Effector CD4-positive, alpha-beta T cell (primary cell): ENCODE measurements around the gene CGRRF1.

Experiments used
- DNase-seq: peaks from one replicate; pipeline ENCODE4 v3.0.0-alpha.2; 2020
- total RNA-seq: gene quantifications from one replicate; lab custom pipeline; 2026; lab: John Stamatoyannopoulos, UW

The CGRRF1 gene, protein sequence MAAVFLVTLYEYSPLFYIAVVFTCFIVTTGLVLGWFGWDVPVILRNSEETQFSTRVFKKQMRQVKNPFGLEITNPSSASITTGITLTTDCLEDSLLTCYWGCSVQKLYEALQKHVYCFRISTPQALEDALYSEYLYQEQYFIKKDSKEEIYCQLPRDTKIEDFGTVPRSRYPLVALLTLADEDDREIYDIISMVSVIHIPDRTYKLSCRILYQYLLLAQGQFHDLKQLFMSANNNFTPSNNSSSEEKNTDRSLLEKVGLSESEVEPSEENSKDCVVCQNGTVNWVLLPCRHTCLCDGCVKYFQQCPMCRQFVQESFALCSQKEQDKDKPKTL
- 14.6 reads per million, percentile 40 among the genes with 10 or more reads in this experiment for total RNA-seq

DNA sequence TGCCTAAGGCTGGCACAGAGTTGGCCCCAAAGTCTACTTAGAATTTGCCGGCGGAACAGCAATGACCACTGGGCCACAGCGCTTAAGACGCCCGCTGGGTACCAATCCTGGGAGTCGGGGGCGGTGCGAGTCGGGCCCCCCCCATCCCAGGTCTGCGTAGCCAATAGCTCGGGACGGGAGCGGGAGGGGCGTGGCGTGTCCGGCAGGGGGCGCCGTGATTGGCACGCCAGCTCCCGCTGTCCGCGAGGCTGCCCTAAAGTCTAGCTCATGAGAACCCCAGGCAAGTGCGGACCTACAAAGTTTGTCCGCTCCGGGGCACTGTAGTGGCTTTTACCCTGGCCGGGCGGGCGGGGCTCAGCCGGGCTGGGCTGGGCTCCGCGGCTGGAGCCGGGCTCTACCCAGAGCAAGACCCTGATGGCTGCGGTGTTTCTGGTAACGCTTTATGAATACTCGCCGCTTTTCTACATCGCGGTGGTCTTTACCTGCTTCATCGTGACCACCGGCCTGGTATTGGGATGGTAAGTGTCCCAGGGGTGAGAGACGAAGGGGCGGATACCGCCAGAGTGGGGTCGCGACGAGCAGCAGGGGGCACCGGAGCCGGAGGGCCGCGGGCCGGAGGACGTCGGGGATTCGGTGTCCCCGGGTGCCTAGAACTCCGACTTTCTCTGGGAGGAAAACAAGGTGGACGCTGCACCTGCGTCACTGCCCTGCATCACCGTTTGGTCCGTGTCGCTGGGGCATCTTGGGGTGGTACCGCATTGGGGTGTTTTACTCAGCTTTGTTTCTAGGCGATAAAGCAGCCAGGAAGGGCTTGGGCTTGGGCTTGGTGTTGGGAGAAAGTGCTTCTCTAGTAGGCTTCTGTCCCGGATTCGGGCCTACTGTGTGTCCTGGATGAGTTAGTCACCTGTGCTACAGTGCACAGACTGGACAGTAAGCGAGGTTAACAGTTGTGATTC lies at the start of gene CGRRF1:
TSS of gene CGRRF1 (plus strand) at position 361 of the 956 bp plus-strand sequence. CDS start at position 415, 54 bp downstream.
- peak; percentile 94 for DNase-seq

DNA sequence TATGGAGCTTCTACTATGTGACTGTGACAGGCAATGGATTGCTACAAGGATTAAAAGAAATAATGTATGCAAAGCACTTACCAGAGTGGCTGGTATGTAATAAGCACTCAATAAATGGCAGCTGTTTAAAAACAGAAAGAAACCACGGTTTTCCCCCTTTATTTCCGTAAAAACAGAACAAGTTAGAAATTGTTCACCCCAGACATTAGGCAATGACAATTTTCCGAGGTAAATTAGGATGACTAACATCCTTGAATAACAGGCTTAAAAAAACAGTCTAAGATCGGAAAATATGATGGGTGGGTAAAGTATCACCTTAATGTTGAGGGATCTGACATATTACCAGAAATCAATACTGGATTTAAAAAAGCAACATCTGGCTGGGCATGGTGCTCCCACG lies 47.7 kb upstream of the CGRRF1 start:
- no peak for DNase-seq

DNA sequence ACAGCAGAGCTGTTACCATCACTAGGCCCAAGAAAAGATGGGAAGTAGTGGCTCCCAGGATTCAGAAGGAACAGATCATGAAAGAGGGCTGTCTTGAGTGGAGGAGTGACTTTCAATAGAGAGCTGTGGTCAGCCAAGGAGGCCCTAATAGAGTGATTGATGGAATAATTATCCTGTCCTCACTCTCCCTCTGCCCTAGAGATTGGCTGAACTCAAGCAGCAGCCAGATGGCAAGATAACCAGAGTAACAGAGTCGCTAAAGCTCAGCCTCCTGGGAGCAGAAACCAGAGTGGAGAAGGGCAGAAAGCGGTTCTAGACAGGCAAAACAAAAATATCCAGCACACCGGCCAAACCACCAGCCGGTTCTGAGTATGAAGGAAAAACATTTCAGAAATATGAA lies 44.1 kb upstream of the CGRRF1 start:
- DNase-seq, result no peak

DNA sequence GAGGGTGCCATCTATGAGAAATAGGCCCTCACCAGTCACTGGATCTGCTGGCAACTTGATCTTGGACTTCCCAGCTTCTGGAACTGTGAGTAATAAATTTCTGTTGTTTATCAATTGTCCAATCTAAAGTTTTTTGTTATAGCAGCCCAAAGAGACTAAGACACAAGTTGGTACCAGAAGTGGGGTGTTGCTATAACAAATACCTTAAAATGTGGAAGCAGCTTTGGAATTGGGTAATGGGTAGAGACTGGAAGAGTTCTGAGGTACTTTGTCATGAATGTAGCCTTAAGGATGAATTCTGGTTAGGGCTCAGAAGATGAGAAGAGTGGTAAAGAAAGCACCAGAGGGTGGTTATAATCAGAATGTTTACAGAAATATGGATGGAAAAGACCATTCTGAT lies 42.4 kb upstream of the CGRRF1 start:
- no peak for DNase-seq

DNA sequence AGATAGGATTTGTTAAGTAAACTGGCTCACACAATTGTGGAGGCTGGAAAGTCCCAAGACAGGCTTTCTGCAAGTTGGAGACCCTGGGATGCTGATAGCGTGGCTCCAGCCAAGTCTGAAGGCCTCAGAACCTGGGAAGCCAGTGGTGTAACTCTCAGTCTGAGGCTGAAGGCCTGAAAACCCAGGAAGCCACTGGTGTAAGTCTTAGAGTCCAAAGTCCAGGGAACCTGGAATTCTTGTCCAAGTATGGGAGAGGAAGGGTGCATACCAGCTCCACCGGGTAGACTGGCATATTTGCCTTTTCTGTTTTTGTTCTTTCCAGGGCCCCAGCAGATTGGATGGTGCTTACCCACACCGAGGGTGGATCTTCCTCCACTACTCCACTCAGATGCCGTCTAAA lies 39.0 kb upstream of the CGRRF1 start:
- no peak for DNase-seq

DNA sequence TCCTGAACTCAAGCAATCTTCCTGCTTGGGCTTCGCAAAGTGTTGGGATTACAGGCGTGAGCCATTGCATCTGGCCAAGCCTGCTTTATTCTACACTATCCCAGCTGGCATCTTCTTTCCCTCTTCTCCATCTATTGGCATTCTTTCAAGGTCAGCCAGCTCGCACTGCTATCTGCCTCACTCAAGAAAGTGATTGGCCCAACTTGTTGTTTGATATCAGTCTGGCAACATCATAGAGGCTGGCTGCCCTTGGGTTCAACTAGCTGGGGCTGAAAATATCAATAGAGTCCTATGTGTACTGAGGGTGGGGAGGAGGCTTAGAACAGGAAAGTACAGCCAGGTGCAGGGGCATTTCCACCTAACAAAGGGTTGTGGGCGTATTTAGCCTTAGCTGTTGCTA lies 38.1 kb upstream of the CGRRF1 start:
- no peak for DNase-seq

DNA sequence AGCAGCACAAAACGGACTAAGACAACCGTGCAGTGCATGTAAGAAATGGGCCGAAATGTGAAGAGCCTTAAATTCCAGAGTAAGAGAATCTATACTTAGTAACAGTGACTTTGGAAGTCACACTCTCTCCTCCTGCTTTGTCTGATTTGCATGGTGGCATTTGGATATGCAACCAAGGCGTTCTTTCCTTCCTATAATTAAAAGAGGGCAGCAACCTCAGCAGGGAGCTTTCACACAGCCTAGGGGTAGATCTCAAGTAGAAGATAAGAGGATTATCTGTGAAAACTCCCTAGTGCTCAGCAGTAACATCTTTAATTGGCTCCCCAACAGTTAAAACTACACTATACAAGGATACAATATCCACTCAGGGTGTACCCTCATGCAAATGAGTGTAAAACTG lies 37.4 kb upstream of the CGRRF1 start:
- no peak for DNase-seq

DNA sequence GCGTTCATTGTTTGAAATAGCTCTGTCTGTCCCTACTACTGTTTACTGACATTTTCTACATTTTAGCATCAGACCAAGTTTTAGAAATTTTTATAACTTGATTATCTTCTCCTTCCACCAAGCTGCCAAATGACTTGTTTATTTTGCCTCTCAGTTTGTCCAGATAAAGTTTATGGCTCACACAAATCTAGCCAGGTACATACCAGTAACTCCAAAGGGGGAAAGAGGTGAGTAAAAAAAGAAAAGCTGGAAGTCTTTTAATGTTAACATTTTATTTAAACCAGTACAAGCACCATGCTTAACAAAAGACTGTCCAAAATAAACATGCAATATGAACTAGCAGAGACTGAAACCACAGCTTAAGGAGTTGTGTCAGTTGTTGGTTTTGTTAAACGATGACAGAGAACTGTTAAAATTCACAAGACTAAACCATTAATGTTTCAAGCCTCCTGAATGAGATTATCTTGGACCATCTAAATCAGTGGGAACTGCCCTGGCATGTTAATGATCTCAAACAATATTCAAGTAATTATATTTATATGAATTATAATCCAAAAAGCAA lies 35.4 kb upstream of the CGRRF1 start:
- DNase-seq, result no peak

DNA sequence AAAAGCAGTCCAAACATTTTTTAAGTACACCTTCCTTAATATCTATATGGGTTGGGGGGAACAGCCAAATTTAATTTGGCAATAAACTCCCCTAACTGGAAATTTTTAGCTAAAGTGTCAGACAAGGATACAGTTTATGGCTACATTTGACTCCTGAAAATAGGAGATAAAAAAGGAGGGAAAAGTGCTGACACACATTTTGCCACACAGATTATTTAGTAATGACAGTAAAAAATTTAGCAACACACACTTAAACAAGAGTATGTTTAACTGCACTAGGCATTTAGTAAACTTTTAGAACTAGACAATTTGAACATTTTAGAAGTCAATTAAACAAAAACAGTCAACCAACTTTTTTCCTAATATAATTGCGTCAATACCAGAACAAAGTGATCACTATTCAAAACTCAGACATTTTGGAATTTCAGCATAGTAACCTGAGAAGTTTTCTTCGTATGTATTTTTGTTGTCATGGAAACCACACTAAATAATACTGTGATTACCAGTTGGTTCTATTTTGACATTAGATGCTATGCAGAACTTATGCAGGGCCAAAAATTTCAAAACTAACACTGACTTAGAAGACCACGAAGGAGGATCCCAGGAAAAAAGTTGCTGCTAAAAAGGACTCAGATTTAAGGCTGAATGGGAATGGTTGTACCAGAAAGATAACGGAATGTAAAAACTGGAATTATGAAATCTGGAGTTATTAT lies 34.4 kb upstream of the CGRRF1 start:
- no peak for DNase-seq

DNA sequence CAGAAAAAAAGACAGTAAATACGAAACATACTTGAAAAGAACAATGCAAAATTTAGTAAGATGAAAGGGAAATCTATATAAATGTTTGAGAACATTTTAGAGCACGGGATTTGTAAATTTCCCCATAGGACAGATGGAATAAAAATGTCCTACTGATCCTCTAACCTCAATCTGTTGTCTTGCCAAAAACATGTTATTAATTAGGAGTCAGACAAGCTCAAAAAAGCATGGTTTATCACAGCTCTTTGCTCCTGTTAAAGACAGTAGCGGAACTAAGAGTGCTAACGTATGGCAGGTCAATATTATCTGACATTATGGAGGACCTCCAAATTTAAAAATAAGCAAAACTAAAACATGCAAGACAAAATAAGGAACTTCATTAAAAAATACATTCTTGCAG lies 33.8 kb upstream of the CGRRF1 start:
- no peak for DNase-seq

DNA sequence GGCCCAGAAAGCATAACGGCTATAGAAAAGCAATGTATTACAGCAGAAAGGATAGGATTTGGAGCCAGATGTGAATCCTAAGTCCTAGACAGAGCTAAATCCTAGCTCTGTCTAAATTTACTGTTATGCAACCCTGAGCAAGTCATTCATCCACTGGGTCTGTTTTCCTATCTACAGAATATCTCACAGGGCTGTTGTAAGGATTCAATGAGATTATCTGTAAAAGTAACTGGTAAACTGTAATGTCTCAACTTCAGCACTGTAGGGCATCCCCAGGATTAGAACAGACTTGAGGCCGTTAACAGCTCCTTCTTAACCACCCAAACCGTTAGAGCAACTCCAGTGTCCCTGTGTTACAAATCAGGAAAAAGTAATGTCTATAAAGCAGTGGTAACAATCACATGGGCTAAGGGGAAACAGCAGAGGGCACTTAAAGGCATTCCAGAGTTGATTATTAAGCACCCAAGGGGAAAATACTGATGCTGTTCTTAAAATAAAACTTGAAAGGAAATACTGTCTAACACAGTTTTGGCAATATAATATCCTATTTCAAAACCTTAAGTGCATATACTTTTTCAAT lies 31.0 kb upstream of the CGRRF1 start:
- no peak for DNase-seq

DNA sequence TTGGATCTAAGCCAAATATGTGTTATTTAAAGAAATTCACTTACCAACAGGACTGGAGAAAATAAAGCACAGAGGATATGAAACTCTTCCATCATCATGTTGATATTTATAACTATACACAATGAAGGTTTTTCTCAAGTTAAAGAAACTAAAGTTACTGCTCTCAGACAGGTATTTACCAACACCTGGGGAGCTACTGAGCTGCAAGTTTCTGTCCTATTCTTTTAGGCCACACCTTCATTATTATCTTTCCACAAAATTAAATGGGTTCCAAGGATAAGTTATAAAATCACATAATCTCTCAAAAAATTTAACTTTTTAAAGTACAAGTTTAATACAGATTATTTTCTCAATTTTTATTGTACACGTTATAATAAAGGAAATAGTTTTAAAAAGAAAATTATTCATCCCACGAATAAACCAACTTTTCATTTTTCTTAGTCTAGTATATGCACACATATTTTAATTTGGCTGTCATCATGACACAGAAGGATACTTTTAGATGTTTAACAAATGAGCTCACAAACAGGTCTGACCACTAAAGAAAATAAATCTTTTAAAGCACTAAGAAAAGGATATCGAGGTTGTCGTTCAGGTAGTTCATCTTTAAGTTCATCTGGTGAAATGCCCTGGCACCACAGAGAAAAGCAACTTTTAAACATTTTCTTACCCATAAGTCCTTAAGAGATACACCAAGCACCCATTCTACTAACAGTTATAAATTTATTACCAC lies 28.7 kb upstream of the CGRRF1 start:
- DNase-seq, result no peak

DNA sequence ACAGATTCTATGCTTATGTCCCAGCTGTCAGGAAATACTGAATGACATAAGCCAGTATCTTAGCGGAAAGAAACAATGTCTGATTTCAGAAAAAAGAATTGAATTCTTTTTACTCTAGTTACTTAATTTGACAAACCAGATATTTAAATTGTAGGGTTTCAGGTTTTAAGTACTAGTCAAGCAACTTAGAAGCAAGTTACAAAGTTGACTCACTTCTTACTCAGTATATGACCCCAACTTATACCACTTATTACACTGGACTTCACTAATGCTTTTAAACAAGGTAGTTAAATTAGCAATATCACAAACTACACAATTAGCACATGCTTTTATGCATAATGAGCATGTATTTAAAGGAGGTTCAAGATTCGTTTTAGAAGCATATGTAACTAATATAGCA lies 28.0 kb upstream of the CGRRF1 start:
- no peak for DNase-seq

DNA sequence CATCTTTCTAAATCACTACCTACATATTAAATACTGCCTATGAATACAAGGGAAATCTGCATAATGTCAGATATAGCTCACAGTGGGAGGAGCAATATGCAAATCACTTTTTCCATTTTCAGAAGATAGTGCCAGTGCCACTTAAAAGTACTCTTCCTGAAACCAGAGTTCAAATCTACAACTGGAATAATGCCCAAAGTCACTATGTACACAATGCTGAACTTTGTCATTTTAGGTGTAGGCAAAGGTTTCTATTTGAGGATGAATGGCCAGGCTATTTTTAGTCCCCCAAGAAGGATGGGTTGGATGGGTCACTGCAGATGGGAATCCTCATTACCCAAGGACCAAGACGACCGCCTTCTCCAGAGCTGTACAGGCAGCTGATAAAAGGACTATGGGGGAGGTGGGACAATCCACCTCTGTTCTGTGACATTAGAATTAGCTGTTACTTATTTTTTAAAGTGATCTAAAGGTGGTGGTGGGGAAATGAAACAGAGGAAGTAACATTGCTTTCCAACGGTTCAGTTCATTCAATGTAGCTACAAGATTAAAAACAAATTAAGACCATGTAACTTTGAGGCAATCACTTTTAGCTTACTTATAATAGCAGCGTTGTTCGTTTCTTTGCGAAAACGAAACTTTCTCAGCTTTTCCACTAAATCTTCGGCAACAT lies 26.5 kb upstream of the CGRRF1 start:
- no peak for DNase-seq

DNA sequence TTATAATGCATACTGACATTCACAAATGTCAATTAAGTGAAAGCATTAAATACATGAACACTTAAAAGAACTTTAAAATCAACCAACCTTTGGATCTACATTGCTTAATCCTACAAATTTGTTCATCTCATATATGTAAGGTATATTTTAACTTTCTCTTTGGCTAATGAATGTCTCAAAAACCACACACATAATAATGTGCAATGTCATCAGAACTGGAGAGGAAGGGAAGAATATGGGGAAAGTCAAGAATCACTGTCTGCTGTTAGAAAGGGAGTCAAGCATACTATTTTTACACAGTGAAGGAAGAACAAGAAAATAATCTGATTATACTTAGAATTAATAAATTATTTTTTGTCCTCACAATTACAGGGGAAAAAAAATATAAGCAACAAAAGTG lies 25.9 kb upstream of the CGRRF1 start:
- no peak for DNase-seq

DNA sequence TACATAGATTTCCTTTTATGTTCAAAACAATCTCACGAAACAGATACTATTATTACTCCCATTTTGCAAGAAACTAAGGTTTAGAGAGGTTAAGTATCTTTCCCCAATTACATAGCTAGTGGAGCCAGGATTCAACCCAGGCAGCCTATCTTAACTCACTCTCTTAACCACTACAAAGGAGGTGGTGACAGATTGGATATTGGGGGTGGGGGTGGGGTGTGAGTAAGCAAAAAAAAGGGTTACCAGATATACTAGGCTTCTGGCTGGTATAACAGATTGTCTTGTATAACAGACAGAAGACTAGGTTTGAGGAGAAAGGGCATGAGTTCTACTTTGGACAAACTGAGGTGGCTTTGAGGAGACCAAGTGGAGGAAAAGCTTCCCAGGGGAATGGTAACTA lies 23.0 kb upstream of the CGRRF1 start:
- no peak for DNase-seq

DNA sequence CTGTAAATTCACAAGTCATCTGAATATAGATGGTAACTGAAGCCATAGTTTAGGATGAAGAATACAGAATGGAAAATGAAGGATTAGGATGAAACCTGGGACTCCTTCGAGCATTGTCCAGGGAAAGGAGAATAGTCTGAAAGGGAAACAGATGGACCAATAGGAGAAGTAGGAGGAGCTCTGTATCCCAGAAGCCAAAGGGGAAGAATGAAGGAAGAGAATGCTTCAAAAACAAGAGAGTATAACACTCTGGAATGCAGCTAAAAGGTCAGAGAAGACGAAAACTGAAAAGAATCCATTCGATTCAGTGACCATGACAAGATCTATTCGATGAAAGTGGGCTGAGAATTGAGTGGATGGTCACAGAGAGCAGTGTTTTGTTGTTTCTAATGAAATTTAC lies 21.9 kb upstream of the CGRRF1 start:
- no peak for DNase-seq

DNA sequence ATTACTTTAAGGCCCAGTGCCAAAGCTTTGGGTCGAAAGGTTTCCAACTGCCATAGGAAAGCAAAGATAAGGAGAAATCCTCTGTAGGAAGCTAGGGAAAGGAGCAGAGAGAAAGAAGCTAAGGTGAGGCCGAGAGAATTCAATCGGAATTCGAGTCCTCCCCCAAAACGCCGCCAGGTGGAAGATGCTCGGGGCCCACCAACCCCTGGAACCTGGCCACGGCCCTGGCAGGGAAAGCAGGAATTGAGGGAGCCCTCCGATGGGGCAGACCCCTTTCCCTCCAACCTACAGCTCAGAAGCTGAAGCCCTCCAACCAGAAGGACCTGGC lies 21.4 kb upstream of the CGRRF1 start:
- DNase-seq, result no peak

DNA sequence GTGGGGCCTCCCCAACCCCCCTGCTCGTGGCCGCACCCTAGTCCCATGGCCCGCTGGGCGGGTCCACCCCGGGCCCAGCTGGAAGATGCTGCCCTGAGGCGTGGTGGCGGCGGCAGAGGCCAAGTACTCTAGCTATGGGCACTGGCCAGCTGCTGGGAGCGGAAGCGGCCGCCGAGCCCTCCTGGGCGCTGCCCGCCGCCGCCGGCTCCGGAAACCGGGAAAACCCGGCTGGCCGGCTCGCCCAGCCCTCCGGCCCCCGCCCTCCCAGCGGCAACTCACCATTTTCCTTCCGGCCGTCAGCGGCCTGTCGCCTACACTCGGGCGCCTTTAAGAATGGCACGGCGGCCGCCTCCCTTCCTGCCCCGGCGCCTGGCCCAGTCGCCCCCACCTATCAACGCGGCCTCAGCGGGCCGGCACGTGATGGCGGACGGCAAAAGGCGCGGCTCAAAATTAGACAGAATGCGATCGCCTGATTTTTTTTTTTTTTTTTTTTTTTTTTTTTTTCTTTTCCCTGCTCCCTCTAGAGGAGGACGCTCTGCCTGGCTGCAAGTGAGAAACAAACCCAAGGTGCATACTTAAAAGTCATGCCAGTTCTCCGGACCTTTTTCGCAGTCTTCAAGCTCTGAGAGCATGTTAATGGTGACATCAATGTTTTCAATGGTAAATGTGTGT lies 20.9 kb upstream of the CGRRF1 start, which contains the start of gene GMFB:
TSS of gene GMFB (minus strand) at position 335 of the 672 bp plus-strand sequence. CDS start at position 282, 53 bp downstream.
- peak; percentile 85 for DNase-seq

DNA sequence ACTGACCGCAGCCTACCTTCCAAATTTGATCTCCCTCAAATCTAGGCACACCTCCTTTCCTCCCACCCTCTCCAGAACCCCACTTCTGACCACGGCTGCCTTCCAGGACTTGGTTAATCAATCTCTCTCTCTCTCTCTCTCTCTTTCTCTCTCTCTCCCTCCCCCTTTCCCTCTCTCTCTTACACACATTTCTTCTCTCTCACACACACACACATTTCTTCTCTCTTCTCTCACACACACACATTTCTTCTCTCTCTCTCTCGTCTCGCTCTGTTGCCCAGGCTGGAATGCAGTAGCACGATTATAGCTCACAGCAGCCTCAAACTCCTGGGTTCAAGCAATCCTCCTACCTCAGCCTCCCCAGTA lies 20.4 kb upstream of the CGRRF1 start:
- DNase-seq, result no peak
